Memory B cell (primary cell): Measurements from ENCODE around the gene NEUROD2.
A peak's percentile ranks its signal among the peaks of the same experiment; 100 is the strongest.

Experiments used
- ATAC-seq: fragments of 150-1000 bp; cut with Tn5 transposase; 2 replicates; pipeline ENCODE4 v1.10.0; 2021; ENCODE audit warnings: low read depth, mild to moderate bottlenecking, moderate library complexity
- DNase-seq, 2 donors: peaks; one replicate each; pipeline ENCODE4 v3.0.0; 2022; ENCODE audit warnings: low spot score in 2 of 2
- H3K27ac Mint-ChIP-seq: one replicate; pipeline ENCODE4 v1.8.0; 2022; ENCODE audit warnings: mild to moderate bottlenecking, moderate library complexity, mixed read lengths
- H3K27me3 Mint-ChIP-seq: one replicate; pipeline ENCODE4 v1.8.0; 2022; ENCODE audit warnings: mixed read lengths
- H3K36me3 Mint-ChIP-seq: one replicate; pipeline ENCODE4 v1.8.0; 2022; ENCODE audit warnings: mild to moderate bottlenecking, mixed read lengths
- H3K4me1 Mint-ChIP-seq: one replicate; pipeline ENCODE4 v1.8.0; 2022; ENCODE audit warnings: mixed read lengths
- H3K4me3 Mint-ChIP-seq: one replicate; pipeline ENCODE4 v1.8.0; 2022; ENCODE audit warnings: mild to moderate bottlenecking, moderate library complexity, mixed read lengths
- H3K9me3 Mint-ChIP-seq: one replicate; pipeline ENCODE4 v1.8.0; 2022; ENCODE audit warnings: mixed read lengths

The NEUROD2 gene

DNA sequence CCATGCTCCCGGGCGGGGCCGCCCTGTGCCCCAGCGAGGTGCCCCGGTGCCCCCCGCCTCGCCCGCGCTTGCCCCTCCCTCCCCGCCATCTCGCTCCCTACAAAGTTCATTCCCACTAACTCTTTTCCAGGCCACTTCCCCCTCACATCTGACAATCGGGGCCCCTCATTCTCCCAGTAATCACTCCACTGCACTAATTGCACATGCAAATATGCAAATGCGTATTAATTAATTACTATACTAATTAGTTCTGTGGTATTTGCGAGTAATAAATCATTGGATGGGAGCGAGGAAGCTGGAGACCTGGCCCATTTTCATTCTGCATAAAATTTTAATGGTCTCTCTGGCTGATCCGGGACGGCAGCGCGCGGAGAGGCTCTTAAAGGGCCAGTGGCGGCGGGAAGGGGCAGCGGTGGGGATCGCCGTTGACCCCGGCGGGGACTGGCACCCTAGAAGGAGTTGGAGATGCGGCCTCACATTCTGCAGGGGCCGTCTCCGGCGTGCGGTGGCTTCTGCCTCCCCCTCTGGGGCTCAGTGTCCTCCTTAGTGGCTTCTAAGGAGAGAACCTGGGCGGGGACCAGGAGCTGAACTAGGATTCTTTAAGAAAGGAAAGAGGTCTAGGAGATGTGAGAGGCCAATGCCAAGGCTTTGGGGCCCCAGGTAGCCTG lies 10.7 kb upstream of the NEUROD2 start:
- Mint-ChIP-seq H3K4me3 (peak overlapping the region; percentile 95), H3K9me3 (no peaks in the 10 kb centered on the region), H3K27me3 (peaks cover 8% of the 10 kb centered on the region), H3K27ac (peak overlapping the region; percentile 84), H3K36me3 (no peaks in the 10 kb centered on the region), H3K4me1 (peaks cover 28% of the 10 kb centered on the region)
- no peak for ATAC-seq
- no peak for DNase-seq

DNA sequence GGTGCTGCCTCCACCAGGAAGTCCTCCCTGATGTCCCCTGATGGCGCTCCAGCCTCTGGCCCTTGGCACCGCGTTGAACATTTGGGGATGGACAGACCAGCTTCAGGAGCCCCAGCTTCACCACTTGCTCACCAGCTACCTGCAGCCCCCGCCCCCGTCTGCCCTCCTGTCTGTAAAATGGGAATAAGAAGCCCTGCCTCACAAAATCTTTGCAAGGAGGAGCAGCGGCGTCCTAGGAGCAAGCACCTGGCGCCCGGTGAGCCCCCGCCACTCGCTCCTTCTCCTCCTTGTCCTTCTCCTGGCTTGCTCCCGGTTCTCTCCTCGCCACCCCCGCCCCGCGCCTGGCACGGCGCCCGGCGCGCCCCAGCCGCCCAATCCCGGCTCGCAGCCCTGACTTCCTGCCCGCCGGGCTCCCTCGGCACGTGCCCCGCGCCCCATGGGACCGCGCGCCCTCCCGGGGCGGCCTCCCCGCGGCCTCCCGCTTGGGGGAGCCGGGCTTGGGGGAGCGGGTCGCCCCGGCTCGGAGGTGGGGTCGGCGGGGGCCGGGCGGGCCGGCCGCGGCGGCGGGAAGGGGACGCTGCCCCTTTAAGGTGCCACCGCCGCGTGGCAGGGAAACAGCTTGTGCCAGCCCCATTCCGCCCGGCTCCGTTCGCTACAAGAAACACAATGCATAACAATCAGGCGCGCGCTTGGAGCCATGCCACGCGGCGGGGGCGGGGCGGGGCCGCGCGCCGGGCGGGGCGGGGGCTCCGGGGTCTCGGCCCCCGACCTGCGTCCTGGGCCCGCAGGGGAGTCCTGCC lies 9.9 kb upstream of the NEUROD2 start:
- DNase-seq (peak in 1 of 2 donors; percentile 53), ATAC-seq (peak; percentile 66)
- Mint-ChIP-seq H3K4me3 (peak overlapping the region; percentile 95), H3K4me1 (peaks cover 25% of the 10 kb centered on the region), H3K36me3 (no peaks in the 10 kb centered on the region), H3K27ac (peak overlapping the region; percentile 84), H3K9me3 (no peaks in the 10 kb centered on the region), H3K27me3 (peaks cover 12% of the 10 kb centered on the region)

DNA sequence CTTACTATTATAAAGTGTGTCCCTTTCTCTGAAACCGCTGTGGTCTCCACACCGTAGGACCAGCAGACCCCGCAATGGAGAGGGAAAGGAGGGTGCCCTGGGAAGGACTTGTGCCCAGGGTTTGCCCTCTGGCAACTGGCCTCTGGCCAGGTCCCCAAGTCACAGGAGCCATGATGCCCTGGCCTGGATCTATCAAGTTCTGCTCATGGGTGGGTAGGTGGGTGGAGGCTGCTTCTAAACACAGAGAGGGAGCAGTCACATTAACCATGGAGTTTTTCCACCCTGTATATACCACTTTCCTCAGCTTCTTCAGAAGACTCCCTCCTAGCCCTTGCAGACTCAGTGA lies 9.4 kb upstream of the NEUROD2 start:
- no peak for DNase-seq
- Mint-ChIP-seq H3K36me3 (no peaks in the 10 kb centered on the region), H3K27ac (no peak overlapping the region), H3K4me1 (peaks cover 20% of the 10 kb centered on the region), H3K4me3 (peak overlapping the region; percentile 51), H3K27me3 (peaks cover 12% of the 10 kb centered on the region), H3K9me3 (no peaks in the 10 kb centered on the region)
- no peak for ATAC-seq

DNA sequence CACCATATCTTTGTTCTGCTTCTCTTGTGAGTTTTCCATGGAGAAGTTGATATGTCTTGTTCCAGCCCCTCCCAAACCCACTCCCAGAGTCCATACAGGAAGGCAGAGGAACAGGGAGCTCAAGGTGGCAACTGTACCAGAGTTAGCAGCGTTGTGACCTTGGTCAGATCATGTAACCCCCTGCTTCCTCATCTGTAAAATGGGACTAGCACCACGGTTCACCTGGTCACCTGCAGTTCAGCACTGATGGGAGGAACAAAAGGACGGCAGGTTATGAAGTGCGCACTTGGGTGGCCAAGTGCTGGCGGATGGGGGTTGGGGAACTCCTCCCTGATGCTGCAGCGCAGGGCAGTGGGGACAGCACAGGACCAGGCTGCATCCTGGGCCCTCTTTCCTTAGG lies 7.7 kb upstream of the NEUROD2 start:
- no peaks in the 10 kb centered on the region for H3K9me3 Mint-ChIP-seq
- no peak for DNase-seq

DNA sequence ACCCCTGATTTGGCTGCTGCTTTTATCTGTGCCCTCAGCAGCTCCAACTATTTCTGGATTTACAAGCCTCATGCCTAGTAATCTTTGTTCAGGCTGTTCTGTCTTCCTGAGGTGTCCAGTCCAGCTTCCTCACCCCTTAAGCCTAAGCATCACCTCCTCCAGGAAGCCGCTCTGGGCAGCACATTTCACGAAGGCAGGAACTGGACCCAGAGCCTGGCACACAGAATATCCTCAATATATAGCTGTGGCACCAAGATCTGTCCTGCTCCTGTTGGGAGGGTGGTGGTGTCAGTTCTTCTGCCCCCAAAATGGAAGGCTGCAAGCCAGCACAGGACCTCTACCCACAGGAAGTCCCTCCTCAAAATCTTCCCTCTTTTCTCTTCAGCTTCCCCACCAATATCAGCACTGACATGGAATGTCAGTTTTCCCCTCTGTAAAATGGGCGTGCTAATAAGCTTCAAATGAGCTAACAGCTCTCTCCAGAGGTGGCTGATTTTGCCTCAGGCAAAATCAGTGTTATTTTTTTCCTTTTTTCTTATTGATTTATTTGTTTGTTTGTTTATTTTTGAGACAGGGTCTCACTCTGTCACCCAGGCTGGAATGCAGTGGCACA lies 6.9 kb upstream of the NEUROD2 start:
- DNase-seq (no peak), ATAC-seq (no peak)
- H3K27ac Mint-ChIP-seq, result no peak overlapping the region
- no peaks in the 10 kb centered on the region for H3K9me3 Mint-ChIP-seq
- H3K27me3 Mint-ChIP-seq, result peaks cover 15% of the 10 kb centered on the region
- no peak overlapping the region for H3K4me3 Mint-ChIP-seq
- H3K36me3 Mint-ChIP-seq, result no peaks in the 10 kb centered on the region
- H3K4me1 Mint-ChIP-seq, result peaks cover 17% of the 10 kb centered on the region

More for the DNA sequence above, 7.7 kb upstream of the NEUROD2 start:
- ATAC-seq, result no peak
- H3K4me3 Mint-ChIP-seq, result no peak overlapping the region
- peaks cover 15% of the 10 kb centered on the region for H3K27me3 Mint-ChIP-seq
- H3K4me1 Mint-ChIP-seq, result peaks cover 17% of the 10 kb centered on the region
- no peaks in the 10 kb centered on the region for H3K36me3 Mint-ChIP-seq
- no peak overlapping the region for H3K27ac Mint-ChIP-seq

DNA sequence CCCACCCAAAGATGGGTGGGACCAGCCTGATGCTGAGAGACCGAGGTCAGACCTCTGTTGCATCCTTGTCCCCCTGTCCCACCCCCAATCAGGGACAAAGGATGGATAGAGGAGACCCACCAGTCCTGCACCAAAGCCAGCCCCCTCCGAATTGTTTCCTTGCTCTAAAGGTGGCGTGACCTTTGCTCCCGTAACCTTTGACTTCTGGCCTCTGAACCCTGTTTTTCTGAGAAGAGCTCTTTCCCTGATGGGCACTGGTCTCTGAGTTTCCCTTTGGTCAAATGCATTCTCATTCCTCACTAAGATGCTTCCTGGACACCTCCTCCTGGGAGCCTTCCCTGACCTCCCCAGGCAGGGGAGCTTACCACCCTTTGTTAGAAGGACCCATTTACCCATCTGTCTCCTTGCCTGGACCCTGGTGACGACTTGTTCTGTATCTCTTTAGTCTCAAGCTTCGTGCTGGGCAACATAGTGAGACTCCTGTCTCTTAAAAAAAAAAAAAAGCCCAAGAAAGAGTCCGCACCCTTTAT lies 5.3 kb upstream of the NEUROD2 start:
- Mint-ChIP-seq H3K36me3 (no peaks in the 10 kb centered on the region), H3K27ac (no peak overlapping the region), H3K4me3 (no peak overlapping the region), H3K4me1 (peaks cover 11% of the 10 kb centered on the region), H3K27me3 (peaks cover 25% of the 10 kb centered on the region), H3K9me3 (no peaks in the 10 kb centered on the region)
- DNase-seq (no peak), ATAC-seq (no peak)

DNA sequence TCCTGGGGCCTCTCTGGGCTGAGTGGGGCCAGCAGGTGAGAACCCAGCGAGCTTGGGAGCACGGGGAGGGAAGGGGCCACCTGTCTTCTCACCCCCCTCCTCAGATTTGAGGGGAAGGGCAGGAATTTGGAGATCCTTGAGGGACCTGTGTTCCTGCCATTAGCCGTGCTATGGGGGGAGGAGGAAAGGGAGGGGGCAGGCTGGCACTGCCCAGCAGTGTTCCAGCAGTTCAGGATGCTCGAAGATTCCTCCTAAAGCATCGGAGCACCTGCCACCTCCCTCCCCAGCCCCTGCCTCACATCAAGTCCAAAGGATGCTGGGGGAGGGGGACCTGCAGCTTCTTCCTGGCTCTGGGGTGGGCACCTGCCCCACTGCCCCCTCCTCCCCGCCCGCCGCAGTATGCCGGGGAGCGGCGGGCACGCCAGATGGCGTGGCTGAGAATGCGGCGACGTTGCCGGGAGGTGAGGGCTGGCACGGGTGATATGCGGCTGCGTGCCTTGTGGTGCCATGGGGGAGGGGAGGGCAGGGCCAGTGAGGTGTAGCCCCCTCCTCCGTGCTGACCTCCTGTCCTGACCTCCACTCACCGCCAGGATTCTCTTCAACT lies 4.7 kb upstream of the NEUROD2 start:
- ATAC-seq (no peak), DNase-seq (no peak)
- Mint-ChIP-seq H3K4me3 (no peak overlapping the region), H3K9me3 (no peaks in the 10 kb centered on the region), H3K4me1 (peaks cover 11% of the 10 kb centered on the region), H3K27ac (no peak overlapping the region), H3K27me3 (peaks cover 26% of the 10 kb centered on the region), H3K36me3 (no peaks in the 10 kb centered on the region)

DNA sequence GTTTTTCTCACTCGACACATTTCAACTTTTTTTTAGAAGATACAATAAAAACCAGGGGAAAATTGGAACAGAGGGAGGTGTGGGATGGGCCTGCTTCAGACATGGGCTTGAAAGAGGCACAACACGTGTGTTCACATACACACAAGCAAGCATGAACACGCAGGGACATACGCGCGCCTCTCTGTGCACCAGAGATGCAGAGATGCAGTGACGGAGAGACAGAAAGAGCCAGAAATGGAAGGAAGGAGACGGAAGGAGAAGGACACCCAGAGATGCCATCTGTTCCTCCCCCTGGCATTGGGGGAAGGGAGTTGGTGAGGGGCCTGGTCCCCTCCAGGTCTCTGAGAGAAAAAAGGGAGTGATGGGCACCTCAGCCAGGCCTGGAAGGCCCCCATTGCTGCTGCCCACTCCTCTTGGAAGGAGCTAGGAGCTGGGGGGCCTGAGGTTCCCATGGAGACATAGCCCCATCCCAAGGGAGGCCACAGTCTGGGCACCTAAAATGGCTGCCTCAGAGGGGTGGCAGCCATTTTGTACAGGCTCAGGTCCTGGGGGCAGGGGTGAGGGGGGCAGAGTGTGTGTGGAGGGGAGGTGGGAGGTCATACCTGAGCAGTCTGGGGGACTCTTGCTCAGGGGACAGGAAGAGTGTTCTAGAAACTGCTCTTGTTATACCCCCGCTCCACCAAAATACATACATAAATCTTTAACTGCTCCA lies 3.8 kb upstream of the NEUROD2 start:
- ATAC-seq, result no peak
- Mint-ChIP-seq H3K36me3 (no peaks in the 10 kb centered on the region), H3K27ac (no peak overlapping the region), H3K9me3 (no peaks in the 10 kb centered on the region), H3K27me3 (peaks cover 31% of the 10 kb centered on the region), H3K4me3 (no peak overlapping the region), H3K4me1 (peaks cover 16% of the 10 kb centered on the region)
- no peak for DNase-seq

DNA sequence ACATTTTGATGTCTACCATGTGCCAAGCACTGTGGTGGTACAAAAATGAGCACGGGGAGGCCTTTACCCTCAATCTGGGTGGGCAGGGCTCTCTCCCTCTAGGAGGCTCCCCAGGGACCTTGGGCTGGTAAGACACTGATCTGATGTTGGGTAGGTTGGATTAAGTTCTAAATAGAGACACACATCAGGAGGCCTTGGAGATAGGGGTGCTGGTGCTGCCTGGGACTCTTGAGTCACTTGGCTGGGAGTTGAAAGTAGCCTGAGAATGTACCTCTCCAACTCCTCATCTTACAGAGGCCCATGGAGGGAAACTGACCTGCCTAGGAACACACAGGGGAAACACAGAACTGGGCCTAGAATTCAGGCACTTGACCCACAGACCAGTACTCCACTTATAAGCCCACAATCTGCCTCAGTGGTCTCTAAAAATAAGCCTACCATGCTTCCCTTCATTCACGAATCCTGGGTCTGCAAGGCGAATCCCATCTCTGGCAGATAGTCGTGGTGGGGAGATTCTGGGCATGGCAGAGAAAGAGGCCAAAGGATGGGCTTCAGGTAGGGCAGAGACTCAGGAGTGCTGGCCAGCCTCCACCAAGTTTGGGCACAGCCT lies 1.8 kb upstream of the NEUROD2 start:
- H3K4me1 Mint-ChIP-seq, result peaks cover 17% of the 10 kb centered on the region
- H3K27ac Mint-ChIP-seq, result no peak overlapping the region
- peaks cover 28% of the 10 kb centered on the region for H3K27me3 Mint-ChIP-seq
- H3K4me3 Mint-ChIP-seq, result no peak overlapping the region
- no peaks in the 10 kb centered on the region for H3K36me3 Mint-ChIP-seq
- no peaks in the 10 kb centered on the region for H3K9me3 Mint-ChIP-seq
- DNase-seq, result no peak
- ATAC-seq, result no peak

DNA sequence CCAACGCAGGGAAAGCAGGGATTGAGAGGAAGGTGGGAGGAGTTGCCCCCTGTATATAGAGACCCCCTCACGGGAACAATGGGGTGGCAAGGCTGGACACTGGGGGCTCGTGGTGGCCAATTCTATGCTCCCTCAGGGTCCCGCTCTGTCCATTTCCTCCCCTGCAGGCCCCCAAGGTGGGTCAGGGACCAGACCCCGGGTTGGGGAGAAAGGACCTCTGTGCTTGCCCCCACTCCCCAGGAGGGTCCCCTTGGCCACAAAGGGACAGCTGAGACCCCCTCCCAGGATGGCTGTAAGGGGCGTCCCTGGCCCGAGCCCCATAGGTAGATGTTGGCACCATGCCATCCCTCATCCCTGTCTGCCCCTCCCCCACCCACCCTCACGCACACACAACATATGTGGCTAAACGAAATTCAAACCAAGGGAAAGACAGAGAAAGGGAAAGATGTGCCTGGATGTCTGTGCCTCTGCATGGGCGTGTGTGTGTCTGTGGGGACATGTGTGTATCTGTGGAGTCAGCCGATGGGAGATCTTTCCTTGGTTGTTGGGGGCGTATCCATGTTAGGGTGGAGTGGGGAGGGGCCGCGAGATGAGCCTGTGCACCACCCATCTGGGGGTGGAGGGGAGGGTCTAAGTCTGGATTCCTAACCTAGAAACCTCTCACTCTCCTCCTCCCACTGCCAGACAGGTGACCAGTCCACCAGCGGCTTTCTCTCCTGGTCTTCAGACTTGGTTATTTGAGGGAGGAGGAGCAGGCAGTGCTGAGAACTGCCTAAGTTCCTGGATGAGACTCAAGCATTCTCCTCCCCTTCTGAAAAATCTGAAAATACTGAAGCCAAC lies 642 bp upstream of the NEUROD2 start:
- Mint-ChIP-seq H3K4me1 (peaks cover 18% of the 10 kb centered on the region), H3K4me3 (no peak overlapping the region), H3K27ac (no peak overlapping the region), H3K27me3 (peaks cover 28% of the 10 kb centered on the region), H3K36me3 (no peaks in the 10 kb centered on the region), H3K9me3 (no peaks in the 10 kb centered on the region)
- ATAC-seq, result no peak
- DNase-seq, result no peak

DNA sequence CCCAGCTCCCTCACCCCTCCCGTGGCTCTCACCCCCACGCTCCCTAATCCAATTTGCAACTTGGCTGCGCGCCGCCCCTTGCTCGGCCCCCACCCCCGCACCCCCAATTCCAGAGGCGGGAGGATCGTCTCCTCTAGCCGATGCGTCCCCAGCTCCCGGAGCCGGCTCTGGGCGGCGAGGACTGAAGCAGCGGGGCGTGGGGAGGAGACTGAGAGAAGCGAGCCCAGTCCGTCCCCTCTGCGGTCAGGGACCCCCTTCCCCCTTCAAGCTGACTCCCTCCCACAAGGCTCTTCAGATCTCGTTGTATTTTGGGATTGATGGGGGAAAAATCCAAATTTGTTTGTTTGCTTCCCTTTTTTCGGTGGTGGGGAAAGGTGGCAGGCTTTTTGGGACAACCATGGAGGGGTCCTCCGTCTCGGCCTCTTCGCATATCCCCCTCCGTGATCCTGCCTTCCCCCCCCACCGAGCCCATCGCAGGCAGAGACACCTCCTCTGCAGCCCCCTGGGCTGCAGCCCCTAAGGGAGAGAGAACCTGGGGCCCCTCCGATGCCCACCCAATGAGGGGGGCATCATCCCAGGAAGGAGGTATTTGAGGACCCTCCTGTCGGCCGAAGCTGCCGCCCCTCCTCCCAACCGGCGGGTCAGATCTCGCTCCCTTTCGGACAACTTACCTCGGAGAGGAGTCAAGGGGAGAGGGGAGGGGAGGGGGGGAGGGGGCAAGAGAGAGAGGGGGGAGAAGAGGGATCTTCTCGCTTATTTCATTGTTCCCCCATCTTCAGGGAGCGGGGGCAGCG lies 466 bp downstream of the NEUROD2 start:
- Mint-ChIP-seq H3K27me3 (peaks cover 26% of the 10 kb centered on the region), H3K4me3 (peak overlapping the region; percentile 70), H3K4me1 (peaks cover 22% of the 10 kb centered on the region), H3K27ac (peak overlapping the region; percentile 58), H3K9me3 (no peaks in the 10 kb centered on the region), H3K36me3 (no peaks in the 10 kb centered on the region)
- DNase-seq (no peak), ATAC-seq (no peak)

DNA sequence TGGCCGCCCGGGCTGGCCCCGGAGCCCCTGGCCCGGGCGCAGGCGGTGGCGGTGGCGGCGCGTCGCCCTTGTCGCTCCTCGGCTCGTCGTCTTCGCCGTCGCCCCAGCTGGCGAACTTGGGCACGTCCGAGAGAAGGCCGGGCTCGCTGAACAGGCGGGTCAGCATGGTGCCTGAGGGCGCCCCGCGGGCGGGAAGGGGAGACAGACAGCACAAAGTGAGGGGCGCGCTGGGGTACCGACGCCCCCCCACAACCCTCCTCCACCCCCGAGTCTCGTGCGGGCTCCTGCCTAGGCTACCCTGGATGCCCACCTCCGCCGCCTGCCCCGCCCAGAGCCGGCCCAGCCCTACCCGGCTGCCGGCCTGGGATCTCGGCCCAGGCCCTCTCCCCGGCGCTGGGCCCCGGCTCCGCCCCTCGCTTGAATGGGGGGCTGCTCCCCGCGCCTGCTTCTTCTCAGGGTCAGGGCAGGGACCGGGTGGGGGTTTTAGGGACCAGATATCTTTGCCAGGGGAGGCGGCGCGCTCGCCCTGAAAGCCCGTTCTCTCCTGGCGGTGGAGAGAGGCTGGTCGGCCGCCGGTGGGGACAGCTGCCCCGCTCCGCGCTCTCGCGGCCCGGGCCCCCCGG lies 1.2 kb downstream of the NEUROD2 start:
- Mint-ChIP-seq H3K4me3 (peak overlapping the region; percentile 21), H3K36me3 (no peaks in the 10 kb centered on the region), H3K9me3 (no peaks in the 10 kb centered on the region), H3K27me3 (peaks cover 30% of the 10 kb centered on the region), H3K4me1 (peaks cover 22% of the 10 kb centered on the region), H3K27ac (peak overlapping the region; percentile 58)
- ATAC-seq, result no peak
- DNase-seq, result no peak
